ENCODE data around the gene CD6. TPM values are rescaled to one million over a fixed set of nuclear protein-coding genes. Genes with fewer than 3 reads are reported as not detected.
"Not testable (repeated sequence)": the region's sequence is repeated elsewhere in the genome, so short reads cannot be mapped to it uniquely, and the experiment has no call there.

CD6 gene
- total RNA-seq, 1 experiment from 2014 or later = not detected

- H3K9me3 ChIP-seq (replicated peaks) = no peaks in the 10 kb centered on the region
- DNase-seq = no peak
- H3K36me3 ChIP-seq = no peaks in the 10 kb centered on the region
- 0 out of 2 replicates have a peak, but pooled peaks cover 4% of the 10 kb centered on the region for H3K27me3 ChIP-seq
- H3K27ac ChIP-seq = no peak overlapping the region
- H3K4me3 ChIP-seq = no peak overlapping the region
- H3K4me1 ChIP-seq = no peaks in the 10 kb centered on the region
Measured at GRCh38 chr11:61058583-61059259, 87.2 kb downstream of the CD6 start.

GRCh38 chr11:61059260-61059752, 87.8 kb downstream of the CD6 start:
- 0 out of 2 replicates have a peak, but pooled peaks cover 4% of the 10 kb centered on the region for H3K27me3 ChIP-seq
- H3K4me1 ChIP-seq = no peaks in the 10 kb centered on the region
- DNase-seq = no peak
- H3K36me3 ChIP-seq = no peaks in the 10 kb centered on the region
- H3K9me3 ChIP-seq (replicated peaks) = no peaks in the 10 kb centered on the region
- no peak overlapping the region for H3K27ac ChIP-seq
- no peak overlapping the region for H3K4me3 ChIP-seq

GRCh38 chr11:61061081-61061826, 89.8 kb downstream of the CD6 start:
- H3K36me3 ChIP-seq = no peaks in the 10 kb centered on the region
- DNase-seq = no peak
- H3K9me3 ChIP-seq (replicated peaks) = no peaks in the 10 kb centered on the region
- H3K27ac ChIP-seq = no peak overlapping the region
- no peaks in the 10 kb centered on the region for H3K4me1 ChIP-seq
- no peak overlapping the region for H3K4me3 ChIP-seq
- 0 out of 2 replicates have a peak, but pooled peaks cover 4% of the 10 kb centered on the region for H3K27me3 ChIP-seq

GRCh38 chr11:61062181-61062930, 90.9 kb downstream of the CD6 start:
- H3K9me3 ChIP-seq (replicated peaks) = no peaks in the 10 kb centered on the region
- DNase-seq = no peak
- H3K4me1 ChIP-seq = no peaks in the 10 kb centered on the region
- H3K4me3 ChIP-seq = no peak overlapping the region
- H3K27me3 ChIP-seq = 0 out of 2 replicates have a peak, but pooled peaks cover 4% of the 10 kb centered on the region
- no peaks in the 10 kb centered on the region for H3K36me3 ChIP-seq
- H3K27ac ChIP-seq = no peak overlapping the region

GRCh38 chr11:61065236-61065635, 93.8 kb downstream of the CD6 start:
- H3K36me3 ChIP-seq; H3K27me3 ChIP-seq; H3K4me3 ChIP-seq; DNase-seq; H3K27ac ChIP-seq; H3K4me1 ChIP-seq; H3K9me3 ChIP-seq (replicated peaks): not testable (repeated sequence)

GRCh38 chr11:61065955-61066638, 94.6 kb downstream of the CD6 start:
- H3K4me3 ChIP-seq = no peak overlapping the region
- no peaks in the 10 kb centered on the region for H3K27me3 ChIP-seq
- DNase-seq = no peak
- H3K9me3 ChIP-seq (replicated peaks) = no peaks in the 10 kb centered on the region
- H3K36me3 ChIP-seq = no peaks in the 10 kb centered on the region
- H3K27ac ChIP-seq = no peak overlapping the region
- H3K4me1 ChIP-seq = no peaks in the 10 kb centered on the region

- Histone ChIP-seq H3K36me3 (no peaks in the 10 kb centered on the region), H3K4me1 (no peaks in the 10 kb centered on the region), H3K4me3 (no peak overlapping the region), H3K27ac (no peak overlapping the region), H3K27me3 (no peaks in the 10 kb centered on the region), H3K9me3 (replicated peaks) (no peaks in the 10 kb centered on the region)
- no peak for DNase-seq
Measured at GRCh38 chr11:61066645-61067044, 95.2 kb downstream of the CD6 start.

GRCh38 chr11:61067782-61068446, 96.4 kb downstream of the CD6 start:
- Histone ChIP-seq H3K4me3 (no peak overlapping the region), H3K27ac (no peak overlapping the region), H3K4me1 (no peaks in the 10 kb centered on the region), H3K36me3 (no peaks in the 10 kb centered on the region), H3K9me3 (replicated peaks) (no peaks in the 10 kb centered on the region), H3K27me3 (no peaks in the 10 kb centered on the region)
- DNase-seq = no peak

GRCh38 chr11:61068581-61068980, 97.1 kb downstream of the CD6 start:
- Histone ChIP-seq H3K36me3 (no peaks in the 10 kb centered on the region), H3K9me3 (replicated peaks) (no peaks in the 10 kb centered on the region), H3K4me1 (no peaks in the 10 kb centered on the region), H3K27me3 (no peaks in the 10 kb centered on the region), H3K27ac (no peak overlapping the region), H3K4me3 (no peak overlapping the region)
- DNase-seq = no peak

GRCh38 chr11:61069427-61069826, 97.9 kb downstream of the CD6 start:
- no peaks in the 10 kb centered on the region for H3K36me3 ChIP-seq
- H3K27ac ChIP-seq = no peak overlapping the region
- H3K27me3 ChIP-seq = no peaks in the 10 kb centered on the region
- H3K9me3 ChIP-seq (replicated peaks) = no peaks in the 10 kb centered on the region
- H3K4me1 ChIP-seq = no peaks in the 10 kb centered on the region
- no peak overlapping the region for H3K4me3 ChIP-seq
- no peak for DNase-seq

Other genes starting within 250 kb of the CD6 start
- not detected in 2 replicates for gene MS4A18, start 247.0 kb upstream of the CD6 start, total RNA-seq (2014; rRNA removed; shearing (Covaris generic))
- gene MS4A15, start 214.8 kb upstream of the CD6 start, total RNA-seq (2014; rRNA removed; shearing (Covaris generic)) = not detected in 2 replicates
- not detected in 2 replicates for gene MS4A10, start 186.3 kb upstream of the CD6 start, total RNA-seq (2014; rRNA removed; shearing (Covaris generic))
- 21.9 and 24.9 TPM in 2 replicates for gene CCDC86, start 129.6 kb upstream of the CD6 start, total RNA-seq (2014; rRNA removed; shearing (Covaris generic))
- not detected in 2 replicates for gene PTGDR2, start 115.7 kb upstream of the CD6 start, total RNA-seq (2014; rRNA removed; shearing (Covaris generic))
- not detected in 2 replicates for gene ZP1, start 104.1 kb upstream of the CD6 start, total RNA-seq (2014; rRNA removed; shearing (Covaris generic))
- gene PRPF19, start 65.1 kb upstream of the CD6 start, total RNA-seq (2014; rRNA removed; shearing (Covaris generic)) = 84.7 and 92.9 TPM in 2 replicates
- 85.4 and 96.9 TPM in 2 replicates for gene TMEM109, start 57.5 kb upstream of the CD6 start, total RNA-seq (2014; rRNA removed; shearing (Covaris generic))
- 46.3 and 57.7 TPM in 2 replicates for gene TMEM132A, start 47.2 kb upstream of the CD6 start, total RNA-seq (2014; rRNA removed; shearing (Covaris generic))
- 1.0 and 1.6 TPM in 2 replicates for gene SLC15A3, start 19.5 kb upstream of the CD6 start, total RNA-seq (2014; rRNA removed; shearing (Covaris generic))
- gene CD5, start 130.8 kb downstream of the CD6 start, total RNA-seq (2014; rRNA removed; shearing (Covaris generic)) = 0.04 TPM in 1 of 2 replicates, not detected in the other
- 11.6 and 12.1 TPM in 2 replicates for gene VPS37C, start 189.7 kb downstream of the CD6 start, total RNA-seq (2014; rRNA removed; shearing (Covaris generic))
- gene PGA3, start 231.8 kb downstream of the CD6 start, total RNA-seq (2014; rRNA removed; shearing (Covaris generic)) = not detected in 2 replicates